A673 (cell line): ENCODE results near the gene ARMC8. TPM values are rescaled to one million over a fixed set of nuclear protein-coding genes. Genes with fewer than 3 reads are reported as not detected.

Source experiments
- BruUV-seq: library from RNA; stranded (reverse); fragments of 400-500 nt; replicated peaks from 2 replicates; lab custom pipeline; 2021; lab: Mats Ljungman, UMichigan
- CTCF ChIA-PET: fragments of 300-600 bp; sonication (Branson Sonifier 250); formaldehyde crosslinking; loops from one replicate; lab custom pipeline; 2022; ENCODE audit warnings: antibody characterized with exemption; lab: Charles Lee
- POLR2A ChIA-PET: fragments of 300-600 bp; sonication (Branson Sonifier 250); formaldehyde crosslinking; loops from one replicate; lab custom pipeline; 2022; ENCODE audit warnings: antibody characterized with exemption; ENCODE audit not compliant: low non-redundant PET; lab: Charles Lee
- DNase-seq: peaks from one replicate; pipeline ENCODE4 v3.0.0-alpha.2; 2015; ENCODE audit warnings: low spot score
- H3K27ac ChIP-seq: fragments of 200-600 bp; sonication (generic); 2 replicates; pipeline ENCODE4 v1.5.1; 2016; ENCODE audit warnings: mixed run types, low read depth, mild to moderate bottlenecking, mixed read lengths, antibody characterized with exemption, low read length; ENCODE audit not compliant: poor library complexity, severe bottlenecking
- H3K27me3 ChIP-seq: fragments of 200-600 bp; sonication (generic); replicated peaks from 2 replicates; pipeline ENCODE4 v1.6.1; 2017; ENCODE audit warnings: mixed run types, low read depth, mild to moderate bottlenecking, mixed read lengths, antibody characterized with exemption, low read length; ENCODE audit not compliant: insufficient read depth, poor library complexity
- H3K36me3 ChIP-seq: fragments of 200-600 bp; sonication (generic); 2 replicates; pipeline ENCODE4 v1.6.1; 2016; ENCODE audit warnings: mixed run types, mild to moderate bottlenecking, mixed read lengths, antibody characterized with exemption, low read length; ENCODE audit not compliant: insufficient read depth, poor library complexity, severe bottlenecking
- H3K4me1 ChIP-seq: fragments of 200-600 bp; sonication (generic); 2 replicates; pipeline ENCODE4 v1.6.1; 2017; ENCODE audit warnings: mixed run types, mild to moderate bottlenecking, mixed read lengths, antibody characterized with exemption, low read length; ENCODE audit not compliant: insufficient read depth, poor library complexity, severe bottlenecking
- H3K4me3 ChIP-seq: fragments of 200-600 bp; sonication (generic); 2 replicates; pipeline ENCODE4 v1.5.1; 2016; ENCODE audit warnings: low read depth, mixed run types, mild to moderate bottlenecking, mixed read lengths, low read length; ENCODE audit not compliant: poor library complexity, severe bottlenecking
- H3K9me3 ChIP-seq: fragments of 200-600 bp; sonication (generic); 2 replicates; pipeline ENCODE4 v1.6.1; 2016; ENCODE audit warnings: mixed run types, low read depth, mild to moderate bottlenecking, mixed read lengths, antibody characterized with exemption, low read length; ENCODE audit not compliant: poor library complexity, severe bottlenecking
- CTCF ChIP-seq: fragments of 300-800, 200-600 bp; sonication (generic); conservative IDR thresholded peaks from 2 replicates; pipeline ENCODE4 v1.5.1; 2017; ENCODE audit warnings: low read depth, mild to moderate bottlenecking, antibody characterized with exemption, low read length, moderate library complexity, mixed read lengths
- EZH2 ChIP-seq: fragments of 200-600 bp; sonication (generic); IDR thresholded peaks from 2 replicates; pipeline ENCODE4 v1.6.1; 2017; ENCODE audit warnings: borderline replicate concordance, low read depth, mild to moderate bottlenecking, mixed read lengths, antibody characterized with exemption, low read length; ENCODE audit not compliant: poor library complexity, severe bottlenecking
- intact Hi-C: fragments of 100-400 bp; cut with micrococcal nuclease; formaldehyde crosslinking; loops from one replicate; pipeline ENCODE4 v1.10.0; 2022; ENCODE audit not compliant: unreplicated experiment
- total RNA-seq: library from RNA; stranded (reverse); gene quantifications from 2 replicates; pipeline ENCODE4 v1.2.3, GENCODE V29; 2021

Gene ARMC8
- total RNA-seq, 1 experiment from 2014 or later = 55.8 TPM

- H3K27me3 ChIP-seq = no peaks in the 10 kb centered on the region
- no peak for DNase-seq
- H3K36me3 ChIP-seq = peaks cover 9% of the 10 kb centered on the region
- BruUV-seq = no TSS peak
- CTCF ChIA-PET = no interaction called here
- H3K9me3 ChIP-seq = no peaks in the 10 kb centered on the region
- POLR2A ChIA-PET = no interaction called here
- intact Hi-C loops = no loop called here
- TF ChIP-seq EZH2 = no peak
- TF ChIP-seq CTCF = no peak
- H3K4me1 ChIP-seq = no peaks in the 10 kb centered on the region
- H3K27ac ChIP-seq = no peak overlapping the region
- no peak overlapping the region for H3K4me3 ChIP-seq
Observed at GRCh38 chr3:138289260-138289659, 102.2 kb downstream of the ARMC8 start.

GRCh38 chr3:138289701-138290100 lies 102.6 kb downstream of the ARMC8 start:
- H3K9me3 ChIP-seq = no peaks in the 10 kb centered on the region
- H3K27ac ChIP-seq = no peak overlapping the region
- peaks cover 9% of the 10 kb centered on the region for H3K36me3 ChIP-seq
- intact Hi-C loops = no loop called here
- ChIA-PET POLR2A (no interaction called here), CTCF (no interaction called here)
- no peaks in the 10 kb centered on the region for H3K4me1 ChIP-seq
- no peak overlapping the region for H3K4me3 ChIP-seq
- TF ChIP-seq EZH2 = no peak
- no peak for DNase-seq
- H3K27me3 ChIP-seq = no peaks in the 10 kb centered on the region
- BruUV-seq = no TSS peak

- CTCF ChIA-PET = no interaction called here
- no peak for DNase-seq
- no peaks in the 10 kb centered on the region for H3K27me3 ChIP-seq
- intact Hi-C loops = no loop called here
- no peaks in the 10 kb centered on the region for H3K9me3 ChIP-seq
- H3K36me3 ChIP-seq = no peaks in the 10 kb centered on the region
- no peak for TF ChIP-seq EZH2
- TF ChIP-seq CTCF = no peak
- no TSS peak for BruUV-seq
- H3K4me1 ChIP-seq = no peaks in the 10 kb centered on the region
- no peak overlapping the region for H3K4me3 ChIP-seq
- H3K27ac ChIP-seq = no peak overlapping the region
- POLR2A ChIA-PET = no interaction called here
Observed at GRCh38 chr3:138296639-138297038, 109.5 kb downstream of the ARMC8 start.

GRCh38 chr3:138297059-138297607 lies 110.0 kb downstream of the ARMC8 start:
- Histone ChIP-seq H3K9me3 (no peaks in the 10 kb centered on the region), H3K4me3 (no peak overlapping the region), H3K27me3 (no peaks in the 10 kb centered on the region), H3K36me3 (no peaks in the 10 kb centered on the region), H3K27ac (no peak overlapping the region), H3K4me1 (no peaks in the 10 kb centered on the region)
- DNase-seq = no peak
- ChIA-PET CTCF (no interaction called here), POLR2A (no interaction called here)
- intact Hi-C loops = no loop called here
- TF ChIP-seq CTCF (no peak), EZH2 (no peak)
- BruUV-seq = no TSS peak
